HG03025 (cell line): ENCODE measurements around the gene TCEAL2.
"Not testable (repeated sequence)": the region's sequence is repeated elsewhere in the genome, so short reads cannot be mapped to it uniquely, and the experiment has no call there.

Experiments used
- ATAC-seq: cut with Tn5 transposase; IDR thresholded peaks from one replicate; pipeline ENCODE4 v1.9.1; 2021; ENCODE audit warnings: mild to moderate bottlenecking, moderate library complexity; ENCODE audit not compliant: unreplicated experiment, low FRiP score

The TCEAL2 gene

DNA sequence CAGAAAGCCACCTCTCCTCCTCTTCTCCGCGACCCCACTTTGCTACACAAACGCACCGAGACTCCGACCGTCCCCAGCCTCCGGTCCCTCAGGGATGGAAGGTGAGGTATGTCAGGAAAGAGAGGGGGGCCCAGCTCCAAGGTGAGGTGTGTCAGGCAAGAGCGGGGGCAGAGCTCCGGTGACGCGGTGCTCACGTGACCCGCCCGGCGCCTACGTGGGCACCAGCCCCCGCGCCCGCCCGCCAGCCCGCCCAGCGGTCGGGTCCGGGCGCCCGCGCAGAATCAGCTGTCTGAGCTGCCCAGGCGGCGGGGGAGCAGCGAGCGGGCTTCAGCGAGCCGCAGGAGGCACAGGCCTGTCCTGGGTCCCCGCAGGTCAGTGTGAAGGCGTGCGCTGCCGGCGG is at the start of gene TCEAL2:
TCEAL2 (plus strand) TSS at position 244 of the 400 bp plus-strand sequence. CDS start 1,152 bp downstream, outside the sequence.
- not testable (repeated sequence) for ATAC-seq

DNA sequence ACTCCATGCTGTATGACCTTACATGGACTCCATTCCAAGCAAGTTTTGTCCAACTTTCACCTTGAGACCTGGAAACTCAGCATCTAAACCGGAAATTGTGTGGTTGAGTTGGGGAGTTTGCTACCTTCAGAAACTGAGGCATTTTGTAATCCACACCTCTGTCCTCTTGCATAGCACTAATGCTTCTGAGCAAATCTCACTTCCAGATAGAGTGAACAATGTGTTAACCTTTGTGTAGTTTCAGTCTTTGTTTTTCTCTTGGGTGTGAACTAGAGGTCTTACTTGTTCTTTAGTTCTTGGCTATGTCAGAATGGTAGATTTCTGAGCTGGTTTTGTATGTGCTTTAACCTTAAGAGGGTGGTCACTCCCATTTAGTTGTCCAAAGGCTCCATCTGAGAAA is 48.1 kb upstream of the TCEAL2 start:
- no peak for ATAC-seq

GRCh38 chrX:102085706-102086105 is 39.8 kb upstream of the TCEAL2 start:
- ATAC-seq = no peak

DNA sequence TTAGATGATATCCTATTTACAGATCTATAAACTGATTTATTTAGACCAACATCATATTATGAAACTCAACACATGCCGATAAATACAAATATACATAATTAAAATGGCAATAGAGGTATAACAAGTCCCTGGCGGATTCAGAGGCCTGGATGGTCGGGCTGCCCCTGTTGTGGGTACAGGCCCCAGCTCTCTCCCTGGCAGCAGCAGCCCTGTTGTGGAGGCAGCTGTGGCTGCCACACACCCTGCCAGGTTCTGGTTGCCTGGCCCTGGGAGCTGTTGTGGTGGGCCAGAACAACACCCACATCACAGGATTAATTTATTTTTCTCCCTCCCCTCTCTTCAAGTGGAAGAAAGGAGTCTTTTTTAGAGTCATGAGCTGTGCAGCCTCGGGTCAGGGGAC is 12.1 kb upstream of the TCEAL2 start:
- ATAC-seq = no peak

GRCh38 chrX:102115748-102116147 is 9.7 kb upstream of the TCEAL2 start:
- no peak for ATAC-seq

GRCh38 chrX:102125014-102125413 is 465 bp upstream of the TCEAL2 start:
- ATAC-seq = not testable (repeated sequence)

GRCh38 chrX:102126080-102126818 is 770 bp downstream of the TCEAL2 start:
- ATAC-seq = not testable (repeated sequence)

DNA sequence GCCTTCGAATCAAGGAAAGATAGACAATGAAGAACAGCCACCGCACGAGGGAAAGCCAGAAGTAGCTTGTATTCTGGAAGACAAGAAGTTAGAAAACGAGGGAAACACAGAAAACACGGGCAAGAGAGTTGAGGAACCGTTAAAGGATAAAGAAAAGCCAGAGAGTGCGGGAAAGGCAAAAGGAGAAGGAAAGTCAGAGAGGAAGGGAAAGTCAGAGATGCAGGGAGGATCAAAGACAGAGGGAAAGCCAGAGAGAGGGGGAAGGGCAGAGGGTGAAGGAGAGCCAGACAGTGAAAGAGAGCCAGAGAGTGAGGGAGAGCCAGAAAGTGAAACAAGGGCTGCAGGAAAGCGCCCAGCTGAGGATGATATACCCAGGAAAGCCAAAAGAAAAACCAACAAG is 1.4 kb downstream of the TCEAL2 start:
- no peak for ATAC-seq

GRCh38 chrX:102129473-102129872 is 4.0 kb downstream of the TCEAL2 start:
- ATAC-seq = no peak

DNA sequence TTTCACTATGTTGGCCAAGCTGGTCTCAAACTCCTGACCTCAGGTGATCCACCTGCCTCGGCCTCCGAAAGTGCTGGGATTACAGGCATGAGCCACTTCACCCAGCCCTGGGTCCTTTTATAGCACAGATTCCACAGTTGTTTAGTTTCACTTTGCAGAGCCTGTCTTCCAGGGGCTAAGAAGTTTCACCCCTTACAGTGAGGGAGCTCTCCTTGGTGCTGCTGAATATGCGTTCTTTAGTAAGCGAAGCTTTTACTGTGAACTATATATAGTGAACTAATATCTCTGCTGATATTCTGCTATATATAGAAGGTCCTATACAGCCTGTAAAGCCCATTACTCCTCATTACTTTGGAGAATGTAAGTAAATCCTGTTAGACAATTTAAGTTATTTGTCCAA is 12.6 kb downstream of the TCEAL2 start:
- no peak for ATAC-seq

- ATAC-seq = not testable (repeated sequence)
Measured at GRCh38 chrX:102140876-102141275, 15.4 kb downstream of the TCEAL2 start.

GRCh38 chrX:102141631-102142030 is 16.2 kb downstream of the TCEAL2 start:
- not testable (repeated sequence) for ATAC-seq

DNA sequence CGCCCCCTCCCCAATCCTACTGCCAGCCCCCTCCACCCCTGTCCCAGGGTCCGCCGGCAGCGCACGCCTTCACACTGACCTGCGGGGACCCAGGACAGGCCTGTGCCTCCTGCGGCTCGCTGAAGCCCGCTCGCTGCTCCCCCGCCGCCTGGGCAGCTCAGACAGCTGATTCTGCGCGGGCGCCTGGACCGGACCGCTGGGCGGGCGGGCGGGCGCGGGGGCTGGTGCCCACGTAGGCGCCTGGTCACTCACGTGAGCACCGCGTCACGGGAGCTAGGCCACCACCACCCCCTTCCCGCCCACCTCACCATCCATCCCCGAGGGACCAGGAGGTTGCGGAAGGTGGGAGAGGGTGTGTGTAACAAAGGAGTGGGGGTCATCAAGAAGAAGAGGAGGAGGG is 16.8 kb downstream of the TCEAL2 start, which contains the start of gene TCEAL6:
TCEAL6 (minus strand) TSS at position 208 of the 400 bp plus-strand sequence.
- not testable (repeated sequence) for ATAC-seq

- ATAC-seq = no peak
Measured at GRCh38 chrX:102154218-102154860, 28.9 kb downstream of the TCEAL2 start.

GRCh38 chrX:102154900-102155805 is 29.7 kb downstream of the TCEAL2 start:
- no peak for ATAC-seq

DNA sequence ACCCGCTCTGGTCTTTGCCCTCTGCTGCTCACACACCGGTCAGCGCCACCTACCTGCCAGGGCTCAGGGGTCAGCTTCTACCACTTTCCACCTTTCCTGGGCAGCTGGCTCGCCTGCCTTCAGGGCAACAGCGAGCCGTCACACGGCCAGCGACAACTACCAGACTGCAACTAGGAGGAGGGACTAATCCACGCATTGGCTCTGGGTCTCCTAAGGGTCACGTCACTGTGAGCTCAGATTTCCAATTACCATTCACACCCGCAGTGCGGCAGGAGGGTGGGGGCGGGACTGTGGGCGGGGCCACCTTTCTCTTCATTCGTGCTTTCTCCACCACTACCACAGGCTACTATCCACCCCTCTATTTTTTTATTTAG is 30.3 kb downstream of the TCEAL2 start, which contains the start of gene BEX5:
BEX5 (minus strand) TSS at position 172 of the 374 bp plus-strand sequence. CDS start 1,712 bp downstream, outside the sequence.
- no peak for ATAC-seq
